ENCODE measurements around the gene RBM28.

The RBM28 gene

DNA sequence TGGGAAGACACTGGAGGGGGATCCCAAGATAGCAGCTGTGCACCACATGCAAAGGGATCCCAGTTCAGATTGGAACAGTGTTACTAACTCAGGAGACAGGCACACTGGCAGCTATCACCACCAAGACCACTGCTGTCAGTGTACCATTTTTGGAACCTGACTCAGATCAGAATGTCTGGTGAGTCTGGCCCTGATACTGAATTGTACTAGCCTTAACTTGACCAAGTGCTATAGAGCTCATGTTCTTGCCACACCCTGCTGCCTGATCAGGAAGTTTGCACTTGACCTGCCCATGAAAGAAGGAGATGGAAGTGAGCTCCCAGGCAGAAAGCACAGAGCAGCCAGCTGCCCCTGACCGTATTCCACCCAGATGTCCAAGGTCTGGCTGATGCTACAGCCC is 22.6 kb upstream of the RBM28 start:
- no peak for DNase-seq (ENCODE audit: low read depth)
- H3K9me3 ChIP-seq (ENCODE audit: control insufficient read depth, low read length): no peaks in the 10 kb centered on the region
- peaks cover 2% of the 10 kb centered on the region for H3K4me1 ChIP-seq (ENCODE audit: control insufficient read depth, insufficient read depth, low read length)
- peaks cover 42% of the 10 kb centered on the region for H3K27me3 ChIP-seq (replicated peaks; ENCODE audit: control insufficient read depth, insufficient read depth, low read length)
- H3K36me3 ChIP-seq (ENCODE audit: control insufficient read depth, insufficient read depth, low read length, severe bottlenecking): no peaks in the 10 kb centered on the region
- no peak overlapping the region for H3K9ac ChIP-seq (ENCODE audit: low read length)
- H3K4me3 ChIP-seq (ENCODE audit: low read length): no peak overlapping the region

DNA sequence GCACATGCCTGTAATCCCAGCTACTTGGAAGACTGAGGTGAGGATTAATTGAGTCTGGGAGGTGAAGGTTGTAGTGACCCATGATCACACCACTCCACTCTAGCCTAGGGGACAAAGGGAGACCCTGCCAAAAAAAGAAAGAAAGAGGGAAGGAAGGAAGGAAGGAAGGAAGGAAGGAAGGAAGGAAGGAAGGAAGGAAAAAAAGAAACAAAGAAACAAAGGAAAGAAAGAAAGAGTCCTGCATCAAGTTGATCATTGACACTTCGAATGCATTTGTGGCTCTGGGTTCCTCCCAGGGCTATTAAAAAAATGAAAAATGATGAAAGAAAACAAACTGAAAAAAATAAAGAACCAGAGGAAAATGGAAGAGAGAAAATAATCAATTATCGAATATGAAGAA is 21.7 kb upstream of the RBM28 start:
- no peak for DNase-seq (ENCODE audit: low read depth)
- Histone ChIP-seq H3K9me3 (ENCODE audit: control insufficient read depth, low read length) (no peaks in the 10 kb centered on the region), H3K27me3 (replicated peaks; ENCODE audit: control insufficient read depth, insufficient read depth, low read length) (peaks cover 42% of the 10 kb centered on the region), H3K36me3 (ENCODE audit: control insufficient read depth, insufficient read depth, low read length, severe bottlenecking) (no peaks in the 10 kb centered on the region), H3K4me3 (ENCODE audit: low read length) (no peak overlapping the region), H3K4me1 (ENCODE audit: control insufficient read depth, insufficient read depth, low read length) (peaks cover 5% of the 10 kb centered on the region), H3K9ac (ENCODE audit: low read length) (no peak overlapping the region)

DNA sequence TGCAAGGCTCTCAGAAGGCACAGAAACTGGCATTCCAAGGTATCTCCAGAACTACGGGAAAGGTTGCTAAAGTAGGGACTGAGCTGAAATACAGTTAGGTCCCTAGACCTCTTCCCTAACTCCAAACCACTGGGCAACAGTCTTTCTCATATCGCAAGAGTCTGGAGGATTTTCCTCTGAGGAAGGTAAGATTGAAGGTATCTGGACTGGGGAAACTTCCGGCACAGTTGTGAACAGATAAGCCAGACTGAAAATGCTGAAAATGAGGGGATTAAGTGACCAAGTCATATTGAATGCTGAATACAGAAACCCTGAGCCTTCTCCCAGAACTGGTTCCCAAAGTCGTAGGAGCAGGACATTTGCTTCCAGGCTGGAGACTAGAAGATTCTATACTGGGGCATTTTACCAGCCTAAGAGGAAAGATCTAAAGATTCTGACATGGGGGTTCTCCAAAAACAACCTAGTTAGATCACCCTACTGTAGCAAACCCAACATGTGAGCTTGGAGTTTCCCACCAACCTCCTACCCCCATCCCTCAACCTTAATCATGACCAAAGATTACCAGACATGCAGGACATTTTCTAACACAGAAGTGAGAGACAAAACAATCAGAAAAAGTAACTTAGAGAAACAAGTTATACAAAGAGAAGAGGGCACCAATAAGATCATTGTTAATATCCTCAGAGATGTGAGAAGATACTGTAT is 20.6 kb upstream of the RBM28 start:
- peaks cover 8% of the 10 kb centered on the region for H3K4me1 ChIP-seq (ENCODE audit: control insufficient read depth, insufficient read depth, low read length)

DNA sequence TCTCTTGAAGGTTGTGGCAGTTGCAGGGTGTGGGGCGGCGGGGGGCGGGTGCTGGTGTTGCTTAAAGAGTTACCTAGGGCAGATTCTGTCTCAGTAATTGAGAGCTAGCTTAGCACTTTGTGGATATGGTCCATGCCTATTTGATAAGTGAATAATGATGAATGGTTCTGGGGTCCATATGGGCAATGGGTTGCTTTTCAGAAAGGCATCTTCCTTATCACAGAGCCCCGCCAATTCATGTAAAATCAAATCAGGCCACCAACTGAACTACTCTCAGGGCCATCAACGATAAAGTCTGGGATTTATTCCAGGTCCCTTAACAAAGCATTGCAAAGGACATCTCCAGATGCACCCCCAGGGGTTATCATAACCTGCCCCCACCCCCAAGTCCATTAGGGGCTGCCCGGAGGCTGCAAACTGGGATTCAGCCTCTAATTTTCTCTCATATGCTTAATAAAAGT is 19.6 kb upstream of the RBM28 start:
- H3K4me1 ChIP-seq (ENCODE audit: control insufficient read depth, insufficient read depth, low read length): peaks cover 19% of the 10 kb centered on the region
- DNase-seq (ENCODE audit: low read depth): no peak
- no peak overlapping the region for H3K4me3 ChIP-seq (ENCODE audit: low read length)
- H3K36me3 ChIP-seq (ENCODE audit: control insufficient read depth, insufficient read depth, low read length, severe bottlenecking): no peaks in the 10 kb centered on the region
- H3K27me3 ChIP-seq (replicated peaks; ENCODE audit: control insufficient read depth, insufficient read depth, low read length): peaks cover 42% of the 10 kb centered on the region
- H3K9me3 ChIP-seq (ENCODE audit: control insufficient read depth, low read length): no peaks in the 10 kb centered on the region
- no peak overlapping the region for H3K9ac ChIP-seq (ENCODE audit: low read length)

More for the DNA sequence above, 20.6 kb upstream of the RBM28 start:
- H3K27me3 ChIP-seq (replicated peaks; ENCODE audit: control insufficient read depth, insufficient read depth, low read length): peaks cover 42% of the 10 kb centered on the region
- H3K4me3 ChIP-seq (ENCODE audit: low read length): no peak overlapping the region
- no peaks in the 10 kb centered on the region for H3K36me3 ChIP-seq (ENCODE audit: control insufficient read depth, insufficient read depth, low read length, severe bottlenecking)
- DNase-seq (ENCODE audit: low read depth): no peak
- H3K9ac ChIP-seq (ENCODE audit: low read length): no peak overlapping the region
- no peaks in the 10 kb centered on the region for H3K9me3 ChIP-seq (ENCODE audit: control insufficient read depth, low read length)

DNA sequence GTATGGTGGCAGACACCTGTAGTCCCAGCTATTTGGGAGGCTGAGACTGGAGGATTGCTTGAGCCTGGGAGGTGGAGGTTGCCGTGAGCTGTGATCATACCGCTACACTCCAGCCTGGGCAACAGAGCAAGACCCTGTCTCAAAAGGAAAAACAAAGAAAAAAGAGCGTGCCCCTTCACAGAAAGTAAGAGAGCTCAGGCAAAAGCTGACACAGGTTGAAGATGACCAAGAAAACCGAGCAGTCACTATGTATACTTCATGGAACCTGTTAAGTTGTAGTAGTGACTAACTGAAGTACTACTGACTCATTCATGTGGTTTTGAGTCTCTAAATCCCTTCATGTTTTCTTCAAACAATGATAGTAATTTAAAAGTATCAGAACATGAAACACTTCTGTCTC is 19.0 kb upstream of the RBM28 start:
- DNase-seq (ENCODE audit: low read depth): no peak
- H3K27me3 ChIP-seq (replicated peaks; ENCODE audit: control insufficient read depth, insufficient read depth, low read length): peaks cover 41% of the 10 kb centered on the region
- no peaks in the 10 kb centered on the region for H3K9me3 ChIP-seq (ENCODE audit: control insufficient read depth, low read length)
- H3K9ac ChIP-seq (ENCODE audit: low read length): no peak overlapping the region
- peaks cover 25% of the 10 kb centered on the region for H3K4me1 ChIP-seq (ENCODE audit: control insufficient read depth, insufficient read depth, low read length)
- no peaks in the 10 kb centered on the region for H3K36me3 ChIP-seq (ENCODE audit: control insufficient read depth, insufficient read depth, low read length, severe bottlenecking)
- H3K4me3 ChIP-seq (ENCODE audit: low read length): no peak overlapping the region

DNA sequence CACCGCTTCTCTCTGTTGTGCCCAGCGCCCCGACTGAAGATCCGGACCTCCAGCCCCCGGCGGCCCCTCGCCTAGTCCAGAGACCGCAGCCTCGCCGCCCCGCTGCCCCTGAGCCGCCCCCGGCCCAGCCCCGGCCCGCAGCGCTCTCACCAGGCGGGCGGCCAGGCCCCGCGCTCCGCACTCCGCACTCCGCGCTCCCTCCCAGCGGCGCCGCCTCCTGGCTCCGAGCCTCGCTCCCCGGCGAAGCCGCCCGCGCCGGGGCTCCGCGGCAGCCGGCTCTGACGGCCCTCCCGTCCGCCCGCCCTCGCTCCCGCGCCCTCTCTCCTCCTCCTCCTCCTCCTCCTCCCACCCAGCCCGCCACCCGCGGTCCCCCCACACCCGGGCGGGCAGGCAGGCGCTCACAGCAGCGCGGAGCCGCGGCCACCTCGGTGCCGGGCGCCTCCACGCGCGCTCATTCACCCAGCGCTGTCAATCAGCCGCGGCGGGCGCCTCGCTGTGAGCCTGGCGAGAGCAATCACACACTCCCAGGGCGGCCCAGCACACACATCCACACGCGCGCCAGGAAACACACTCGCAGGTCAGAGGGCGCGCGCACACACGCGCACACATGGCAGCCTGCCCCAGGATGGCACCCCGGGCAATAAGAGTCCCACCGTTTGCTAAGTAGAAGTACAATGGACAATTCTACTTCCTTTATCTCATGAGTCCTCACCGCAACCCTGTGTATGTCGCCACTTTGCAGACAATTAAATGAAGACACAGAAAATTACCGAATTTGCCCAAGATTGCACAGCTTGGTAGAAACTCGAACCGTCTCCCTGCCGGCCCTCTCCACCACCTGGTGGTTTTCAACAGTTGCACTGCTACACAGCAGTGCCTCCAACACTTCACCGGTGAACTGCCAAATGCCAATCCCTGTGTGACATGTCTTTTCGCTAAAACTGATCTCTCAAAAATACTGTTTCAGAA is 18.0 kb upstream of the RBM28 start, which contains the start of gene PRRT4:
Gene PRRT4 (minus strand): TSS at position 280 of the 969 bp plus-strand sequence.
- DNase-seq (ENCODE audit: low read depth): peak; percentile 70
- no peaks in the 10 kb centered on the region for H3K36me3 ChIP-seq (ENCODE audit: control insufficient read depth, insufficient read depth, low read length, severe bottlenecking)
- peaks cover 30% of the 10 kb centered on the region for H3K4me1 ChIP-seq (ENCODE audit: control insufficient read depth, insufficient read depth, low read length)
- H3K9me3 ChIP-seq (ENCODE audit: control insufficient read depth, low read length): no peaks in the 10 kb centered on the region
- H3K27me3 ChIP-seq (replicated peaks; ENCODE audit: control insufficient read depth, insufficient read depth, low read length): peaks cover 33% of the 10 kb centered on the region
- H3K4me3 ChIP-seq (ENCODE audit: low read length): peak within 1 kb of the TSS; percentile 71
- H3K9ac ChIP-seq (ENCODE audit: low read length): peak within 1 kb of the TSS; percentile 73

DNA sequence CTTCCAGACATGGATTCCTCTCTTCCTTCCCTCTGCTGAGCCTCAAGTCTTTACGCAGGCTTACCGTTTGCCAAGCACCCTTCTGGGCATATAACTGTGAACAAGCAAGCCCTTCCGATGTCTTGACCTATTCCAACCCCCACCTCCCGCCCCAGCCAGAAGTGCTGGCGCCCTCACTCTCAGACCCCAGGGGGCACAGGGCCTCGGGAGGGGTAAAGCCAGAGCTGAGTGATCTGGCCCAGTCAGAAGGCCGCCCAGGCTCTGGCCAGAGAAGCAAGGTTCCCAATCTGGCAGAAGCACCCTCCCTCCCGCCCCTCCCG is 16.6 kb upstream of the RBM28 start:
- Histone ChIP-seq H3K4me3 (ENCODE audit: low read length) (no peak overlapping the region), H3K9ac (ENCODE audit: low read length) (peak overlapping the region; percentile 30), H3K36me3 (ENCODE audit: control insufficient read depth, insufficient read depth, low read length, severe bottlenecking) (no peaks in the 10 kb centered on the region), H3K9me3 (ENCODE audit: control insufficient read depth, low read length) (no peaks in the 10 kb centered on the region), H3K27me3 (replicated peaks; ENCODE audit: control insufficient read depth, insufficient read depth, low read length) (peaks cover 21% of the 10 kb centered on the region), H3K4me1 (ENCODE audit: control insufficient read depth, insufficient read depth, low read length) (peaks cover 30% of the 10 kb centered on the region)
- no peak for DNase-seq (ENCODE audit: low read depth)

DNA sequence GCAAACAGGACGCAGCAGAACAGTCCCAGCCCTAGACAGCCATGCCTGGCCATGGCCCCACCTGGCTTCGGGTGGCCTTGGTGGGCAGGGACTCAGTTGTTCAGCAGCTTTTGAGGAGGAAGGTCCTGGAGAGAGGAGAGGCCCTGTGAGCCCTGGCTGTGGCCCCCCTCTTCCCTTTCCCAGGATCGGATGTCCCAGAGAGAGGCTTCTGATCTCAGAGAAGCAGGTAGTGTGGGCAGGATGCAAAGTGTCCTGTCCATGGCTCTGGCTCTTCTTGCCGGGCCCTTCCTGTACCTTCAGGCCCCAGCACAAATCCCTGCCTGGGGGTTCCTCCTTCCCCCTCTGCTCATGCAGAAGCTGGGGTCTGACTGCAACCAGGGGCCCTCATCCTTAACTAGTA is 16.2 kb upstream of the RBM28 start:
- Histone ChIP-seq H3K9me3 (ENCODE audit: control insufficient read depth, low read length) (no peaks in the 10 kb centered on the region), H3K4me1 (ENCODE audit: control insufficient read depth, insufficient read depth, low read length) (peaks cover 30% of the 10 kb centered on the region), H3K4me3 (ENCODE audit: low read length) (no peak overlapping the region), H3K9ac (ENCODE audit: low read length) (peak overlapping the region; percentile 30), H3K36me3 (ENCODE audit: control insufficient read depth, insufficient read depth, low read length, severe bottlenecking) (no peaks in the 10 kb centered on the region), H3K27me3 (replicated peaks; ENCODE audit: control insufficient read depth, insufficient read depth, low read length) (peaks cover 17% of the 10 kb centered on the region)
- no peak for DNase-seq (ENCODE audit: low read depth)

DNA sequence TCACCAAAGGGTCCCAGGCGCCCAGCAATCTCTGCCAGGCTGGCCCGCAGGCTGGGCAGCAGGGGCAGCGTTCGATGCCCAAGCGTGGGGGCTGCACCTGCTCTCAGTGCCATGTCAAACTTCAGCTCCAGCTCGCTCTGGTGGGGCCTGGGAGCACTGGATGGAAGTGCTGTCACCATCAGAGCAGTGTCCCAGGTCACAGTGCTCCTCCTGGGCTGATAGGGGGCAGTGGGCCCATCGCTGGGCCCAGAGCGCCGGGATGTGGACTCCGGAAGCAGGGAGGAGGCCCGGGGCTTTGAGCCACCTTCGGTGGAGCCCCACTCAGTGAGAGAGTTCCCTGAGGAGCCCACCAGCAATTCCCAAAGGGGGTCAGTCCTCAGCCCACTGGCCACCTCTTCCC is 15.6 kb upstream of the RBM28 start:
- Histone ChIP-seq H3K9me3 (ENCODE audit: control insufficient read depth, low read length) (no peaks in the 10 kb centered on the region), H3K36me3 (ENCODE audit: control insufficient read depth, insufficient read depth, low read length, severe bottlenecking) (no peaks in the 10 kb centered on the region), H3K9ac (ENCODE audit: low read length) (no peak overlapping the region), H3K4me1 (ENCODE audit: control insufficient read depth, insufficient read depth, low read length) (peaks cover 30% of the 10 kb centered on the region), H3K27me3 (replicated peaks; ENCODE audit: control insufficient read depth, insufficient read depth, low read length) (peaks cover 11% of the 10 kb centered on the region), H3K4me3 (ENCODE audit: low read length) (no peak overlapping the region)
- no peak for DNase-seq (ENCODE audit: low read depth)

DNA sequence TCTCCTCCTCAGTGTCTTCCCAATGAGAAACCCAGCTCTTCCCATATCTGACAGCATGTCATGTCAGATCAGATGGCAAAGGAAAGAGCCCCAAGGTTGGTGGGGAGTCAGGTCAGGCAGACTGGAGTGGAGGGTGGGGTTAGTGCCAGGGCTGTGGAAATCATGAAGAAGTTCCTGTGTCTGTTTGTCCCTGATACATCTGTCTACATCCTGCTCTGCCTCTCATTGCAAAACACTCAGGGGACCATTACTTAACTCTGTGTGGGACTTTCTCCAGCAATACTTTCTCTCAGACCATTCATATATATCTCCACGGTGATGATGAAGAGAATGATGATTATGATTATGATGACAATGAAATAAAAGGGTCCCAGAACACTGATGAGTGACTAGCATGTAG is 14.5 kb upstream of the RBM28 start:
- no peak overlapping the region for H3K4me3 ChIP-seq (ENCODE audit: low read length)
- H3K4me1 ChIP-seq (ENCODE audit: control insufficient read depth, insufficient read depth, low read length): peaks cover 30% of the 10 kb centered on the region
- H3K36me3 ChIP-seq (ENCODE audit: control insufficient read depth, insufficient read depth, low read length, severe bottlenecking): no peaks in the 10 kb centered on the region
- H3K27me3 ChIP-seq (replicated peaks; ENCODE audit: control insufficient read depth, insufficient read depth, low read length): peaks cover 8% of the 10 kb centered on the region
- peak overlapping the region; percentile 3 for H3K9ac ChIP-seq (ENCODE audit: low read length)
- DNase-seq (ENCODE audit: low read depth): no peak
- H3K9me3 ChIP-seq (ENCODE audit: control insufficient read depth, low read length): no peaks in the 10 kb centered on the region

DNA sequence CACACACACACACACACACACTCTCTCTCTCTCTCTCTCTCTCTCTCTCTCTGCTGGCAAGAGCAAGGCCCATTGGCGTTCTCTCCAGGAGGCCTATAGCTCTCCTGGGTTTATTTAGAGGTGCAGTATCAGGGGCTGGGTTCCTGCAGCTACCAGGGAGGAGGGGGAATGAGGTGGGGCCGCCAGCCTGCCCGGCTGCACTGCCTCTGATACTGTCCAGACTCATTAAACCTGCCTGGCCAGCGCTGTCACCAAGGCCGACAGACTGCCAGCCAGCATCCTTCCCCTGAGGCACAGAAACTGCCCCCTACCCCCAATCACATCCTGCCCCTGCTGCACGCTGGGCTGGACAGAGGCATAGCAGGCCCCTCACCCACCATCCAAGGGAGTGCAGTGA is 13.5 kb upstream of the RBM28 start:
- Histone ChIP-seq H3K9me3 (ENCODE audit: control insufficient read depth, low read length) (no peaks in the 10 kb centered on the region), H3K4me1 (ENCODE audit: control insufficient read depth, insufficient read depth, low read length) (peaks cover 30% of the 10 kb centered on the region), H3K36me3 (ENCODE audit: control insufficient read depth, insufficient read depth, low read length, severe bottlenecking) (no peaks in the 10 kb centered on the region), H3K9ac (ENCODE audit: low read length) (no peak overlapping the region), H3K4me3 (ENCODE audit: low read length) (no peak overlapping the region), H3K27me3 (replicated peaks; ENCODE audit: control insufficient read depth, insufficient read depth, low read length) (peaks cover 18% of the 10 kb centered on the region)
- DNase-seq (ENCODE audit: low read depth): no peak
